Measurements from ENCODE around the gene DDX10. TPM values are rescaled to one million over a fixed set of nuclear protein-coding genes. Genes with fewer than 3 reads are reported as not detected.

The DDX10 gene
- total RNA-seq, 2 donors from 2014 or later, result 25.0 to 45.3 TPM

GRCh38 chr11:108926841-108927577, 262.1 kb downstream of the DDX10 start:
- Mint-ChIP-seq H3K27ac (no peak overlapping the region), H3K4me3 (no peak overlapping the region), H3K9me3 (no peaks in the 10 kb centered on the region), H3K4me1 (no peaks in the 10 kb centered on the region), H3K27me3 (no peaks in the 10 kb centered on the region), H3K36me3 (ENCODE audit: low read depth) (peaks cover 11% of the 10 kb centered on the region)
- no peak for ATAC-seq (replicated peaks)

- no peak overlapping the region for H3K27ac Mint-ChIP-seq
- no peaks in the 10 kb centered on the region for H3K27me3 Mint-ChIP-seq
- H3K4me3 Mint-ChIP-seq, result no peak overlapping the region
- H3K9me3 Mint-ChIP-seq, result no peaks in the 10 kb centered on the region
- no peaks in the 10 kb centered on the region for H3K4me1 Mint-ChIP-seq
- H3K36me3 Mint-ChIP-seq (ENCODE audit: low read depth), result peaks cover 11% of the 10 kb centered on the region
- no peak for ATAC-seq (replicated peaks)
Observed at GRCh38 chr11:108927791-108928545, 263.1 kb downstream of the DDX10 start.

- Mint-ChIP-seq H3K36me3 (ENCODE audit: low read depth) (peaks cover 6% of the 10 kb centered on the region), H3K27ac (no peak overlapping the region), H3K27me3 (no peaks in the 10 kb centered on the region), H3K4me1 (no peaks in the 10 kb centered on the region), H3K9me3 (no peaks in the 10 kb centered on the region), H3K4me3 (no peak overlapping the region)
- no peak for ATAC-seq (replicated peaks)
Observed at GRCh38 chr11:108929241-108929640, 264.4 kb downstream of the DDX10 start.

GRCh38 chr11:108931168-108931567, 266.3 kb downstream of the DDX10 start:
- H3K27ac Mint-ChIP-seq, result no peak overlapping the region
- no peaks in the 10 kb centered on the region for H3K4me1 Mint-ChIP-seq
- peaks cover 11% of the 10 kb centered on the region for H3K36me3 Mint-ChIP-seq (ENCODE audit: low read depth)
- H3K9me3 Mint-ChIP-seq, result no peaks in the 10 kb centered on the region
- no peak overlapping the region for H3K4me3 Mint-ChIP-seq
- no peak for ATAC-seq (replicated peaks)
- no peaks in the 10 kb centered on the region for H3K27me3 Mint-ChIP-seq

GRCh38 chr11:108933630-108934029, 268.8 kb downstream of the DDX10 start:
- Mint-ChIP-seq H3K27ac (no peak overlapping the region), H3K4me1 (no peaks in the 10 kb centered on the region), H3K27me3 (no peaks in the 10 kb centered on the region), H3K9me3 (no peaks in the 10 kb centered on the region), H3K4me3 (no peak overlapping the region), H3K36me3 (ENCODE audit: low read depth) (peaks cover 11% of the 10 kb centered on the region)
- no peak for ATAC-seq (replicated peaks)

GRCh38 chr11:108934289-108934688, 269.4 kb downstream of the DDX10 start:
- Mint-ChIP-seq H3K27ac (no peak overlapping the region), H3K9me3 (no peaks in the 10 kb centered on the region), H3K36me3 (ENCODE audit: low read depth) (peaks cover 13% of the 10 kb centered on the region), H3K27me3 (no peaks in the 10 kb centered on the region), H3K4me3 (no peak overlapping the region), H3K4me1 (no peaks in the 10 kb centered on the region)
- no peak for ATAC-seq (replicated peaks)

GRCh38 chr11:108934696-108935095, 269.8 kb downstream of the DDX10 start:
- no peaks in the 10 kb centered on the region for H3K9me3 Mint-ChIP-seq
- no peak for ATAC-seq (replicated peaks)
- H3K27ac Mint-ChIP-seq, result no peak overlapping the region
- no peak overlapping the region for H3K4me3 Mint-ChIP-seq
- no peaks in the 10 kb centered on the region for H3K4me1 Mint-ChIP-seq
- H3K36me3 Mint-ChIP-seq (ENCODE audit: low read depth), result peaks cover 17% of the 10 kb centered on the region
- H3K27me3 Mint-ChIP-seq, result no peaks in the 10 kb centered on the region

- Mint-ChIP-seq H3K27me3 (no peaks in the 10 kb centered on the region), H3K36me3 (ENCODE audit: low read depth) (peaks cover 44% of the 10 kb centered on the region)
Observed at GRCh38 chr11:108937746-108938145, 272.9 kb downstream of the DDX10 start.

GRCh38 chr11:108938604-108939003, 273.7 kb downstream of the DDX10 start:
- no peaks in the 10 kb centered on the region for H3K4me1 Mint-ChIP-seq

More at GRCh38 chr11:108937746-108938145, 272.9 kb downstream of the DDX10 start:
- Mint-ChIP-seq H3K9me3 (no peaks in the 10 kb centered on the region), H3K4me3 (no peak overlapping the region), H3K27ac (no peak overlapping the region), H3K4me1 (no peaks in the 10 kb centered on the region)
- no peak for ATAC-seq (replicated peaks)

GRCh38 chr11:108939135-108939534, 274.3 kb downstream of the DDX10 start:
- no peaks in the 10 kb centered on the region for H3K27me3 Mint-ChIP-seq
- no peak overlapping the region for H3K27ac Mint-ChIP-seq
- no peak for ATAC-seq (replicated peaks)
- peaks cover 50% of the 10 kb centered on the region for H3K36me3 Mint-ChIP-seq (ENCODE audit: low read depth)
- H3K4me3 Mint-ChIP-seq, result no peak overlapping the region
- H3K9me3 Mint-ChIP-seq, result no peaks in the 10 kb centered on the region
- no peaks in the 10 kb centered on the region for H3K4me1 Mint-ChIP-seq

More at GRCh38 chr11:108938604-108939003, 273.7 kb downstream of the DDX10 start:
- Mint-ChIP-seq H3K4me3 (no peak overlapping the region), H3K27me3 (no peaks in the 10 kb centered on the region), H3K27ac (no peak overlapping the region), H3K36me3 (ENCODE audit: low read depth) (peaks cover 50% of the 10 kb centered on the region), H3K9me3 (no peaks in the 10 kb centered on the region)
- no peak for ATAC-seq (replicated peaks)

- H3K36me3 Mint-ChIP-seq (ENCODE audit: low read depth), result peaks cover 51% of the 10 kb centered on the region
- H3K4me3 Mint-ChIP-seq, result no peak overlapping the region
- no peaks in the 10 kb centered on the region for H3K27me3 Mint-ChIP-seq
- ATAC-seq (replicated peaks), result no peak
- H3K4me1 Mint-ChIP-seq, result peaks cover 10% of the 10 kb centered on the region
- no peak overlapping the region for H3K27ac Mint-ChIP-seq
- H3K9me3 Mint-ChIP-seq, result peaks cover 10% of the 10 kb centered on the region
Observed at GRCh38 chr11:108943853-108944252, 279.0 kb downstream of the DDX10 start.

GRCh38 chr11:108944471-108945178, 279.8 kb downstream of the DDX10 start:
- no peaks in the 10 kb centered on the region for H3K27me3 Mint-ChIP-seq
- H3K4me3 Mint-ChIP-seq, result no peak overlapping the region
- peak; percentile 14 for ATAC-seq (replicated peaks)
- peaks cover 10% of the 10 kb centered on the region for H3K9me3 Mint-ChIP-seq
- peaks cover 10% of the 10 kb centered on the region for H3K4me1 Mint-ChIP-seq
- H3K36me3 Mint-ChIP-seq (ENCODE audit: low read depth), result peaks cover 45% of the 10 kb centered on the region
- H3K27ac Mint-ChIP-seq, result no peak overlapping the region

GRCh38 chr11:108945341-108945740, 280.5 kb downstream of the DDX10 start:
- Mint-ChIP-seq H3K27me3 (no peaks in the 10 kb centered on the region), H3K4me1 (peaks cover 10% of the 10 kb centered on the region), H3K27ac (no peak overlapping the region), H3K4me3 (no peak overlapping the region), H3K36me3 (ENCODE audit: low read depth) (peaks cover 38% of the 10 kb centered on the region), H3K9me3 (peaks cover 10% of the 10 kb centered on the region)
- no peak for ATAC-seq (replicated peaks)

- Mint-ChIP-seq H3K9me3 (peaks cover 18% of the 10 kb centered on the region), H3K27ac (peak overlapping the region; percentile 13), H3K36me3 (ENCODE audit: low read depth) (peaks cover 17% of the 10 kb centered on the region), H3K27me3 (no peaks in the 10 kb centered on the region), H3K4me1 (peaks cover 10% of the 10 kb centered on the region), H3K4me3 (no peak overlapping the region)
- ATAC-seq (replicated peaks), result peak; percentile 90
Observed at GRCh38 chr11:108947654-108948570, 283.0 kb downstream of the DDX10 start.
